Left ventricle myocardium inferior (tissue), 1 donor: ENCODE data around the gene WNT4. TPM values are rescaled to one million over a fixed set of nuclear protein-coding genes. Genes with fewer than 3 reads are reported as not detected.

Experiments
- DNase-seq: peaks from one replicate; pipeline ENCODE4 v3.0.0-alpha.2; 2020
- H3K27ac ChIP-seq: fragments of 200-600 bp; replicated peaks from 2 replicates; pipeline ENCODE4 v1.8.0; 2021
- H3K27me3 ChIP-seq: fragments of 200-600 bp; 2 replicates; pipeline ENCODE4 v1.8.0; 2021; ENCODE audit warnings: low read depth
- H3K36me3 ChIP-seq: fragments of 200-600 bp; 2 replicates; pipeline ENCODE4 v1.8.0; 2021
- H3K4me1 ChIP-seq: fragments of 200-600 bp; 2 replicates; pipeline ENCODE4 v1.8.0; 2021
- H3K4me3 ChIP-seq: fragments of 200-600 bp; 2 replicates; pipeline ENCODE4 v1.8.0; 2021; ENCODE audit warnings: mild to moderate bottlenecking, moderate library complexity
- H3K9me3 ChIP-seq: fragments of 200-600 bp; replicated peaks from 2 replicates; pipeline ENCODE4 v1.8.0; 2021
- CTCF ChIP-seq: fragments of 200-600 bp; IDR thresholded peaks from 2 replicates; pipeline ENCODE4 v1.8.0; 2021; ENCODE audit warnings: antibody characterized with exemption, mild to moderate bottlenecking, borderline replicate concordance
- intact Hi-C: fragments of 100-400 bp; cut with micrococcal nuclease; formaldehyde crosslinking; loops from one replicate; pipeline ENCODE4 v1.11.0; 2022
- total RNA-seq: library from RNA; stranded (reverse); fragmentation: NEBNext Ultra II Directional; extraction: Animal tissue kit (Norgen Biotek cat#: 25700); gene quantifications from one replicate; pipeline ENCODE4 v1.2.1, GENCODE V29; 2021
- donor health status: DM: no; HTN: yes; CAD: no; lungs with severe emphysema.

Gene WNT4
- total RNA-seq, 1 donor from 2014 or later: not detected

GRCh38 chr1:22088331-22088730 is 54.6 kb downstream of the WNT4 start:
- DNase-seq: no peak

DNA sequence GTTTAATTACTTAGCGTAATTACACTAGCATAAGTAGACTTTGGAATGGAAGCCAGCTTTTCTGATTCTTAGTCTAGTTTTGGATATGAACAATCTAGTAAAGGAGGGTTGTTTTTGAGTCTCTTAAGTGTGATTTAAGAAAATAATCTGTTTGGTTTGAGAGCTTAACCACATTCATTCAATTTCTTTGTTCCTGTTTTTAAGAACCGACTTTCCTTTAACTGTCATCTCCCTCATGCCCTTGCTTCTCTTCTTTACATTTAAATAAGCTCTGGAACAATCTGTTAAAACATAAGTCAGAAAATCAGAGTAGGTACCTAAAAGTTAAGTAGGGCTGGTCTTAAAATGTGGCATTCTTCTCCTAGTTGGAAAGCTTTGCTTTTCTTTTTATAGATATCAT is 62.7 kb downstream of the WNT4 start:
- H3K27ac ChIP-seq: no peak overlapping the region
- TF ChIP-seq CTCF: no peak
- no peaks in the 10 kb centered on the region for H3K9me3 ChIP-seq
- H3K36me3 ChIP-seq: peaks cover 48% of the 10 kb centered on the region
- no peaks in the 10 kb centered on the region for H3K27me3 ChIP-seq
- DNase-seq: no peak
- no peak overlapping the region for H3K4me3 ChIP-seq
- intact Hi-C loops: no loop called here
- peaks cover 88% of the 10 kb centered on the region for H3K4me1 ChIP-seq

More at GRCh38 chr1:22088331-22088730, 54.6 kb downstream of the WNT4 start:
- Histone ChIP-seq H3K4me1 (peaks cover 83% of the 10 kb centered on the region), H3K27ac (no peak overlapping the region), H3K27me3 (no peaks in the 10 kb centered on the region), H3K36me3 (peaks cover 39% of the 10 kb centered on the region), H3K4me3 (no peak overlapping the region), H3K9me3 (no peaks in the 10 kb centered on the region)
- intact Hi-C loops: no loop called here
- TF ChIP-seq CTCF: no peak

GRCh38 chr1:22078133-22078532 is 64.8 kb downstream of the WNT4 start:
- no peak for TF ChIP-seq CTCF
- Histone ChIP-seq H3K27ac (peak overlapping the region; percentile 4), H3K4me1 (peaks cover 95% of the 10 kb centered on the region), H3K36me3 (peaks cover 42% of the 10 kb centered on the region), H3K27me3 (no peaks in the 10 kb centered on the region), H3K4me3 (no peak overlapping the region), H3K9me3 (no peaks in the 10 kb centered on the region)
- no peak for DNase-seq
- intact Hi-C loops: no loop called here

- H3K4me3 ChIP-seq: no peak overlapping the region
- intact Hi-C loops: no loop called here
- TF ChIP-seq CTCF: no peak
- peaks cover 97% of the 10 kb centered on the region for H3K4me1 ChIP-seq
- no peak for DNase-seq
- no peaks in the 10 kb centered on the region for H3K27me3 ChIP-seq
- H3K9me3 ChIP-seq: no peaks in the 10 kb centered on the region
- H3K36me3 ChIP-seq: peaks cover 38% of the 10 kb centered on the region
- peak overlapping the region; percentile 4 for H3K27ac ChIP-seq
Observed at GRCh38 chr1:22077728-22078127, 65.2 kb downstream of the WNT4 start.

- Histone ChIP-seq H3K4me3 (no peak overlapping the region), H3K27ac (no peak overlapping the region), H3K9me3 (no peaks in the 10 kb centered on the region), H3K36me3 (peaks cover 29% of the 10 kb centered on the region), H3K4me1 (peaks cover 99% of the 10 kb centered on the region), H3K27me3 (no peaks in the 10 kb centered on the region)
- DNase-seq: no peak
- TF ChIP-seq CTCF: no peak
- intact Hi-C loops: no loop called here
Observed at GRCh38 chr1:22076346-22076745, 66.6 kb downstream of the WNT4 start.

GRCh38 chr1:22075718-22076117 is 67.2 kb downstream of the WNT4 start:
- Histone ChIP-seq H3K9me3 (no peaks in the 10 kb centered on the region), H3K27me3 (no peaks in the 10 kb centered on the region), H3K36me3 (peaks cover 23% of the 10 kb centered on the region), H3K4me1 (peaks cover 97% of the 10 kb centered on the region), H3K27ac (no peak overlapping the region), H3K4me3 (no peak overlapping the region)
- no peak for DNase-seq
- TF ChIP-seq CTCF: no peak
- intact Hi-C loops: no loop called here
